ENCODE data around the gene VASN. TPM values are rescaled to one million over a fixed set of nuclear protein-coding genes. Genes with fewer than 3 reads are reported as not detected.

VASN gene
- total RNA-seq, 2 experiments from 2014 or later, result not detected

DNA sequence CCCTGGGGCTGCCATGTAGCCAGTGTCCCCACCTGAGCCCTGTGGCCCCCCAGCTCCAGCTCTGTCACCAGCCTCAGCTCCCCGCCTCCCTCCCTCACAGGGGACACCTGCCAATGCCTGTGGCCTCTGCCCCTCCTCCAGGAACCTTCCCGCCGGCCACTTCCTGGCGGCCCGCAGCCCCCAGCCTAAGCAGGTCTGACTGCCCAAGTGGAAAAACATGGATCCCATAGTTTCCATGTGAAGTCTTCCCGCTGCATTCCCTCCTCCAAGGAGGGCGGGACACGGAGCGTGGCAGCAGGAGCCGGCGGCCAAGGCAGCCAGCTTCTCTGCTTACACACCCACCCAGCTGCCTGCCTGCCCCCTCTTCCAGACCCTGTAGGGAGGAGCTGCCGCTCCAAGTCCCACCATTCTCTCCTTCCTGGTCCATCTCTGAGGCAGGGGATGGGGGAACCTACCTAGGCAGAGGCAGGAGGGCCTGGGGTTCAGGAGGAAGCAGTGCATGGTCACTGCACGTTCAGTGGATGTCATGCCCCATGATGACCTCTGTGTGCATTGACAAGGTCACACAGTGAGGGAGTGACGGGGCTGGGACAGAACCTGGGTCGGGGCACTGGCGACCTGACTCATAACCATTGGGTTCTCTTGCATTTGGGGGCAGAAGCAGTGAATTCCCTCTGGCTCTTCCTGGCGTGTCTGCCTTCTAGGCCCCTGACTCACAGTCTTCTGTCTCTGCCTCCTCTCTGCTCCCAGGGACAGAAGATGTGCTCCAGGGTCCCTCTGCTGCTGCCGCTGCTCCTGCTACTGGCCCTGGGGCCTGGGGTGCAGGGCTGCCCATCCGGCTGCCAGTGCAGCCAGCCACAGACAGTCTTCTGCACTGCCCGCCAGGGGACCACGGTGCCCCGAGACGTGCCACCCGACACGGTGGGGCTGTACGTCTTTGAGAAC, 8.7 kb downstream of the VASN start:
- Histone ChIP-seq H3K4me3 (ENCODE audit: low read depth, low read length, poor library complexity, severe bottlenecking) (no peak overlapping the region), H3K36me3 (ENCODE audit: insufficient read depth, low read length) (no peaks in the 10 kb centered on the region), H3K4me1 (ENCODE audit: insufficient read depth, low read length, poor library complexity, severe bottlenecking) (no peaks in the 10 kb centered on the region), H3K27ac (ENCODE audit: low read depth, low read length, poor library complexity, severe bottlenecking) (no peak overlapping the region), H2AFZ (ENCODE audit: low read length) (no peak overlapping the region), H3K4me2 (ENCODE audit: low read length) (no peak overlapping the region), H3K9me2 (ENCODE audit: insufficient read depth, low read length) (no peaks in the 10 kb centered on the region), H3K79me2 (ENCODE audit: insufficient read depth, low read depth, low read length) (no peaks in the 10 kb centered on the region), H4K20me1 (ENCODE audit: insufficient read depth, low read length) (no peaks in the 10 kb centered on the region), H3K9me3 (ENCODE audit: low read length) (no peaks in the 10 kb centered on the region)
- intact Hi-C loops (cut with micrococcal nuclease; ENCODE audit: unreplicated experiment), result no loop called here
- TF ChIP-seq EZH2phosphoT487 (IDR thresholded peaks at IDR 0.05; ENCODE audit: borderline replicate concordance, low read depth, low read length), result no peak
- TF ChIP-seq, protein P1, sequence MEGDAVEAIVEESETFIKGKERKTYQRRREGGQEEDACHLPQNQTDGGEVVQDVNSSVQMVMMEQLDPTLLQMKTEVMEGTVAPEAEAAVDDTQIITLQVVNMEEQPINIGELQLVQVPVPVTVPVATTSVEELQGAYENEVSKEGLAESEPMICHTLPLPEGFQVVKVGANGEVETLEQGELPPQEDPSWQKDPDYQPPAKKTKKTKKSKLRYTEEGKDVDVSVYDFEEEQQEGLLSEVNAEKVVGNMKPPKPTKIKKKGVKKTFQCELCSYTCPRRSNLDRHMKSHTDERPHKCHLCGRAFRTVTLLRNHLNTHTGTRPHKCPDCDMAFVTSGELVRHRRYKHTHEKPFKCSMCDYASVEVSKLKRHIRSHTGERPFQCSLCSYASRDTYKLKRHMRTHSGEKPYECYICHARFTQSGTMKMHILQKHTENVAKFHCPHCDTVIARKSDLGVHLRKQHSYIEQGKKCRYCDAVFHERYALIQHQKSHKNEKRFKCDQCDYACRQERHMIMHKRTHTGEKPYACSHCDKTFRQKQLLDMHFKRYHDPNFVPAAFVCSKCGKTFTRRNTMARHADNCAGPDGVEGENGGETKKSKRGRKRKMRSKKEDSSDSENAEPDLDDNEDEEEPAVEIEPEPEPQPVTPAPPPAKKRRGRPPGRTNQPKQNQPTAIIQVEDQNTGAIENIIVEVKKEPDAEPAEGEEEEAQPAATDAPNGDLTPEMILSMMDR (conservative IDR thresholded peaks at IDR 0.05; ENCODE audit: low read length), result no peak
- ChIA-PET POLR2A (interaction anchor here (0.8 kb wide), 1 partner anchor 177 kb away, joined by 3 read pairs; no protein-coding TSS in a partner anchor), CTCF (ENCODE audit: unreplicated experiment) (no interaction called here)
- no TSS peak for BruUV-seq (replicated peaks)
- DNase-seq (ENCODE audit: low spot score), result no peak

DNA sequence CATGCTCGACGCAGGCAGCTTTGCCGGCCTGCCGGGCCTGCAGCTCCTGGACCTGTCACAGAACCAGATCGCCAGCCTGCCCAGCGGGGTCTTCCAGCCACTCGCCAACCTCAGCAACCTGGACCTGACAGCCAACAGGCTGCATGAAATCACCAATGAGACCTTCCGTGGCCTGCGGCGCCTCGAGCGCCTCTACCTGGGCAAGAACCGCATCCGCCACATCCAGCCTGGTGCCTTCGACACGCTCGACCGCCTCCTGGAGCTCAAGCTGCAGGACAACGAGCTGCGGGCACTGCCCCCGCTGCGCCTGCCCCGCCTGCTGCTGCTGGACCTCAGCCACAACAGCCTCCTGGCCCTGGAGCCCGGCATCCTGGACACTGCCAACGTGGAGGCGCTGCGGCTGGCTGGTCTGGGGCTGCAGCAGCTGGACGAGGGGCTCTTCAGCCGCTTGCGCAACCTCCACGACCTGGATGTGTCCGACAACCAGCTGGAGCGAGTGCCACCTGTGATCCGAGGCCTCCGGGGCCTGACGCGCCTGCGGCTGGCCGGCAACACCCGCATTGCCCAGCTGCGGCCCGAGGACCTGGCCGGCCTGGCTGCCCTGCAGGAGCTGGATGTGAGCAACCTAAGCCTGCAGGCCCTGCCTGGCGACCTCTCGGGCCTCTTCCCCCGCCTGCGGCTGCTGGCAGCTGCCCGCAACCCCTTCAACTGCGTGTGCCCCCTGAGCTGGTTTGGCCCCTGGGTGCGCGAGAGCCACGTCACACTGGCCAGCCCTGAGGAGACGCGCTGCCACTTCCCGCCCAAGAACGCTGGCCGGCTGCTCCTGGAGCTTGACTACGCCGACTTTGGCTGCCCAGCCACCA, 9.7 kb downstream of the VASN start:
- H3K36me3 ChIP-seq (ENCODE audit: insufficient read depth, low read length), result no peaks in the 10 kb centered on the region
- no peak overlapping the region for H3K4me3 ChIP-seq (ENCODE audit: low read depth, low read length, poor library complexity, severe bottlenecking)
- no peaks in the 10 kb centered on the region for H4K20me1 ChIP-seq (ENCODE audit: insufficient read depth, low read length)
- POLR2A ChIA-PET, result no interaction called here
- no peak overlapping the region for H3K4me2 ChIP-seq (ENCODE audit: low read length)
- CTCF ChIA-PET (ENCODE audit: unreplicated experiment), result interaction anchor here (0.6 kb wide), 1 partner anchor 22 kb away, joined by 3 read pairs; no protein-coding TSS in a partner anchor
- DNase-seq (ENCODE audit: low spot score), result no peak
- TF ChIP-seq, protein P1 (conservative IDR thresholded peaks at IDR 0.05; ENCODE audit: low read length), result no peak
- no peak for TF ChIP-seq EZH2phosphoT487 (IDR thresholded peaks at IDR 0.05; ENCODE audit: borderline replicate concordance, low read depth, low read length)
- H3K4me1 ChIP-seq (ENCODE audit: insufficient read depth, low read length, poor library complexity, severe bottlenecking), result no peaks in the 10 kb centered on the region
- no peak overlapping the region for H2AFZ ChIP-seq (ENCODE audit: low read length)
- H3K9me3 ChIP-seq (ENCODE audit: low read length), result no peaks in the 10 kb centered on the region
- BruUV-seq (replicated peaks), result no TSS peak
- no peak overlapping the region for H3K27ac ChIP-seq (ENCODE audit: low read depth, low read length, poor library complexity, severe bottlenecking)
- intact Hi-C loops (cut with micrococcal nuclease; ENCODE audit: unreplicated experiment), result no loop called here
- H3K9me2 ChIP-seq (ENCODE audit: insufficient read depth, low read length), result no peaks in the 10 kb centered on the region
- no peaks in the 10 kb centered on the region for H3K79me2 ChIP-seq (ENCODE audit: insufficient read depth, low read depth, low read length)
